Activated CD4-positive, alpha-beta T cell treated with anti-CD3 and anti-CD28 coated beads, Interleukin-2, Interleukin-4, amounts not matched to agents 100 ng/mL and 50 ng/mL, durations not matched to agents 16 hours and 8 hours (primary cell): Measurements from ENCODE around the gene SRGAP3.
A peak's percentile ranks its signal among the peaks of the same experiment; 100 is the strongest.
"Not testable (repeated sequence)": the region's sequence is repeated elsewhere in the genome, so short reads cannot be mapped to it uniquely, and the experiment has no call there.

Experiments used
- DNase-seq: peaks from one replicate; pipeline ENCODE4 v3.0.0-alpha.2; 2020; ENCODE audit warnings: low spot score

The SRGAP3 gene

DNA sequence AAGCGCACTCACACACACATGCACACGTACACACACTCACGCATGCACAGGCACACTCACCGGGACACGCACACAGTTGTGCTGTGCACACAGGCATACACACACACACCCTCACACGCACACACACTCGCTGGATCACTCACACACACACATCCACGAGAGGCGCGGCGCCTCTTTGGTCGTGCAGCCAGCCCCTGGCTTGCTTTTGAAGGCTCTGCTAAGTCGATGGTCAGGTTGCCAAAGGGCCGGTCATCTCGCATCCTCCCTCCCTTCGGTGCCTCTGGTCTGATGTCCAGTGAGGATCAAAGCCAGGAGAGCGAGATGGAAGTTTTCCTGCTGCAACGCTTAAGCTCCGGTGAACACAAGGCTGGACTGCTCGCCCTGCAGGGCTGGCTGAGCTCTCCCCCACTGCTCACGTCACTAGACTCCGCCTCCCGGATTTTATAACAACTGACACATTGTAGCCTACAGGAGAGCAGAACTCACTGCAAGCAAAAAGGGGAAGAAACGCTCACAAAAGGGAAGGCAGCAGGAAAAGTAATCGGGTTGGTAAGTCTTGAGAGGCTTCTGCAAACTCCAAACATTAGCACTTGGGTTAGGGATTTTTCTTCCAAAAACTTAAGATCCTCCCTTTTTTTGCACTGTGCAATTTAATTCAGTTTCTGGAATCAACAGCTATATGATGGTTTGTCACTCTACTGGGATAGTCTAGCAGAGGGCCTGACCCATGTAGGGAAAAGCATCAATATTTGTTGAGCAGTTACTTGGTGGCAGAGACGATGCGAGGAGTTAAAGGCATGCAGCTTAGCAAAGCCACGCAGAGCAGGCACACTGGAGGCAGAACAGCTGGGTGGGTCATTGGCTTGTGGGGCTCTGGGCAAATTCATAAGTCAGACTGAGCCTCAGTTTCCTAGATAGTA lies at the start of gene SRGAP3:
Gene SRGAP3, minus strand, starts transcription at position 374 of the 920 bp plus-strand sequence. CDS start 695 bp downstream, outside the sequence.
- peak; percentile 76 for DNase-seq

DNA sequence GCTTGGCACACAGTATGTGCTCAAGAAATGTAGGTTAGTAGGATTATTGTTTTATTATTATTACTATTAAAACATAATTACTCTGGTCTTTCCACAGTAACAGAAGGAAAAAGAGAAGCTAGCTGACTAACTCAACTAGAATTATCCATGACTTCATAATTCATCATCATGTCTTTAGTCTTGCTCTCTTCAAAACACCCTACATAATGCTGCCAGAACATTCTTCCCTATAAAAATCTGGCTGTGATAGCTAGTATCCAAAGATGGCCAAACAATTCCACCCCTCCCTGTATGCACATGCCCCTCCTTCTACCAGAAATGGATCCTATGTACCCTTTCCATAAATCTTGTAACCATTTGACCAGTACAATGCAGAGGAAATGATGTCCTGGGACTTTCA lies 48.8 kb upstream of the SRGAP3 start:
- no peak for DNase-seq

DNA sequence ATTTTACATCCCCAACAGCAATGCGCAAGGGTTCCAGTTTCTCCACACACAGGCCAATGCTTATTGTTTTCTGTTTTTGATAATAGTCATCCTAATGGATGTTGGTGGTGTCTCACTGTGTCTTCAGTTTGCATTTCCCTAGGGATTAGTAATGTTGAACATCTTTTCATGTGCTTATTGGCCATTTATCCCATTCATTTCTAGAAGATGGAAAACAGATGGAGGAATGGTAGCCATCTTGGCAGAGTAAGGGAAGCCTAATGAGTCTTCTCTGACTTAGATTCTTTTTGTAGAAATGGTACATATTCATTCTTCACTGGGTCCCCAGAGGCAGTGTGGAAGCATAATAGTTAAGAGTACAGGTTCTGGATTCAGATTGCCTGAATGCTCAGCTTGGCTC lies 46.8 kb upstream of the SRGAP3 start:
- DNase-seq, result no peak

DNA sequence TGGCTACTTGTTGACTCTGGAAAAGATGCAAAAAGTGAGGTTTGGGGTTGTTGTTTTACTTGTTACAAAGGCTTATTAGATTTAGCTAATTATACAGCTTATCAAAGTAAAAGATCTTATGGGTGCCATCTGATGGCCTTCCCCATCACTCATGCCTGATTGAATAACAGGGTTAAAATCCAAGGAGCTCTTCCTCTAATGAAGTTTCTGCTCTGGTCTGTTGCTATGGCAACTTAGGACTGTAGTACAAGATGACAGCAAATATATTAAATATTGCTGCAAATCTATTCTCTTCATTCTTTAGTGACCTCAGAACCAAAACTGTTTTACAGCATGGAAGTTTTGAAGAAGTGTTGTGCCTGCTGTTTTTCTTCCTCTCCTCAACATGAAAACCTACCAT lies 45.6 kb upstream of the SRGAP3 start:
- no peak for DNase-seq

DNA sequence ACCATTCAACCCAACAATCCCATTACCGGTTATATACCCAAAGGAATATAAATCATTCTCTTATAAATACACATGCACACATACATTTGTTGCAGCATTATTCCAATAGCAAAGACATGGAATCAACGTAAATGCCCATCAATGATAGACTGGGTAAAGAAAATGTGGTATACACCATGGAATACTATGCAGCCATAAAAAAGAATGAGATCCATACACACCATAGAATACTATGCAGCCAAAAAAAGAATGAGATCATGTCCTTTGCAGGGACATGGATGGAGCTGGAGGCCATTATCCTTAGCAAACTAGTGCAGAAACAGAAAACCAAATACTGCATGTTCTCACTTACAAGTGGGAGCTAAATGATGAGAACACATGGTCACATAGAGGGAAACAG lies 44.5 kb upstream of the SRGAP3 start:
- DNase-seq, result not testable (repeated sequence)

DNA sequence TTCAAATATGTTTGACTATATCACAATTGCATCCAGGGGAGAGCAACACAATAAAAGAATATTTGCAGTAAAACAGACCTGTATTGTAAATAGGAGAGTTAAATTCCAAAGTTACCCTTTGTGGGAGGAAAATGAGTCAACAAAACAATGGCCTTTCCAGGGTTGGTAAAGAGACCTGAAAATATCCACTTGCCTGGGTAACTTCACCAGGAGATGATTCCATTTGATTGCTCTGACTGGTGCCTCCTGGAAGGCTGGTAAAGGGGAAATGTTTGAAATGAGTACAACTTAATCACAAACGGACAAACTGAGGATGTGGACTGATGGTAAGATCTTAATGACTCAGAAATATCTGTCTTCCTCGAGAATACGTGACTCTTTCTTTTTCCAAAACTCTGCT lies 43.6 kb upstream of the SRGAP3 start:
- no peak for DNase-seq

DNA sequence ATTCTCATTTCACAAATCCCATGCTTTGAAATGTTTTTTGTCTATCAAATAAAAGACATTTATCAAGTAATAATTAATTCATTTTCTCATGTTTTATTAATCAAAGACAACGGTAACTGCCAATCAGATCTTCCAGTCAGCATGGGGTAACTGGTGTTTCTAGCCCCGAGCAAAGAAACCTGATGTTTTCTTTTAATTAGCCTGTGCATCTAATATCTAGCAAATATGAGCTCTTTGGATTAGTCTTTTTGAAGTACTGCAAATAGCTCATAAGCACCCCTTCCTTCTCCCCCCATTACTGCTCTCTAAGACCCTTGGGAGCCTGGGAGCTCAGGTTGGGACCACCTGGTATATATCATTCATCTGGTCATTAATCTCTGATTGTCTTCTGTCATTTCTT lies 43.1 kb upstream of the SRGAP3 start:
- DNase-seq, result no peak

DNA sequence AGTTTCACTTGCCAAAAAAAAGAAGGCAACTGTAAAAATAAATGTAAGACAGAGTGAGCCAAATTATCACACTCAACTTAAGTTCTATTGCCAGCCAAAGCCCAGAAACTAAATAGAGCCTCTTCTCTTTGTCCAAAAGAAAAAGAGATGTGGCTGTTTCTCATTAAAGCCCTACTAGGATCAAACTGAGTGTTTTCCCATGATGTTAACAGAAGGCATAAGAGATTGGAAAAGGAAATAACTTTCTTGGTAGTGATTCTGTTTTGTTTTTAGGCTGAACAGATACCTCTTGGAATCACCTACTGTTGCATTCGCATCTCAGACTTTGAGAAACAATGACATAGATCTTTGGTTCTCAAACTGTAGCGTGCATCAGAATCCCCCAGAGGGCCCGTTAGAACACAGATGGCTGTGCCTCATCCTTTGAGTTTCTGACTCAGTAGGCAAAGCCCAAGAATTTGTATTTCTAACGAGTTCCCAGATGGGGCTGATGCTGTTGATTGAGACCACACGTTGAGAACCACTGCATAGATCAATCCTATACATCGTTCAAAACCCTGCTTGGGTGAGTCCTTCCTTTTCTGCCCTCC lies 42.5 kb upstream of the SRGAP3 start:
- no peak for DNase-seq

DNA sequence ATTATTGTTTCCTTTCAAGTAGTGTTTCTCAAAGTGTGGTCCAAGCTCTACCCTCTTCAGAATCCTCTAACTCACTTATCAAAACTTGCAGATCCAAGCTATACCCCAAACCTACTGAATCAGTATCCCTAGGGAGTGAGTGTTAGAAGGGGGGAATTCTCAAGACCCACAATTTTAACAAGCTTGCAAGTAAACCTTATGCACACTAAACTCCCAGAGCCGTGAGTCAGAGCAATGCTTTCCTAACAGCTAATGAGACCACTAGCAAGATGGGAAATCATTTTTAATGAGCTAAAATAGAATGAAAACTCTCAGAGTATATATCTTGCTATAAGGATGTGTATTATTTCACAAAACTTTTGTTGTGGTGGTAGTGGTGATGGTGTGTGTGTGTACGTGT lies 41.1 kb upstream of the SRGAP3 start:
- no peak for DNase-seq

DNA sequence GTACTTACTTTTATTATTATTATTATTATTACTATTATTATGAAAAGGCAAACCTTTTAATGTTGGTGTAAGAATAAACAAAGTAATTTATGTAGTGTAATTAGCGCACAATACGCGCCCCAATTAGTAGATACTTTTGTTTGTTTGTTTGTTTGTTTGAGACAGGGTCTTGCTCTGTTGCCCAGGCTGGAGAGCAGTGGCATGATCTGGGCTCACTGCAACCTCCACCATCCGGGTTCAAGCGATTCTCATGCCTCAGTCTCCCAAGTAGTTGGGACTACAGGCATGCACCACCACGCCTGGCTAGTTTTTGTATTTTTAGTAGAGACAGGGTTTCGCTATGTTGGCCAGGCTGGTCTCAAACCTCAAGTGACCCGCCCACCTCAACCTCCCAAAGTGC lies 32.1 kb upstream of the SRGAP3 start:
- not testable (repeated sequence) for DNase-seq

DNA sequence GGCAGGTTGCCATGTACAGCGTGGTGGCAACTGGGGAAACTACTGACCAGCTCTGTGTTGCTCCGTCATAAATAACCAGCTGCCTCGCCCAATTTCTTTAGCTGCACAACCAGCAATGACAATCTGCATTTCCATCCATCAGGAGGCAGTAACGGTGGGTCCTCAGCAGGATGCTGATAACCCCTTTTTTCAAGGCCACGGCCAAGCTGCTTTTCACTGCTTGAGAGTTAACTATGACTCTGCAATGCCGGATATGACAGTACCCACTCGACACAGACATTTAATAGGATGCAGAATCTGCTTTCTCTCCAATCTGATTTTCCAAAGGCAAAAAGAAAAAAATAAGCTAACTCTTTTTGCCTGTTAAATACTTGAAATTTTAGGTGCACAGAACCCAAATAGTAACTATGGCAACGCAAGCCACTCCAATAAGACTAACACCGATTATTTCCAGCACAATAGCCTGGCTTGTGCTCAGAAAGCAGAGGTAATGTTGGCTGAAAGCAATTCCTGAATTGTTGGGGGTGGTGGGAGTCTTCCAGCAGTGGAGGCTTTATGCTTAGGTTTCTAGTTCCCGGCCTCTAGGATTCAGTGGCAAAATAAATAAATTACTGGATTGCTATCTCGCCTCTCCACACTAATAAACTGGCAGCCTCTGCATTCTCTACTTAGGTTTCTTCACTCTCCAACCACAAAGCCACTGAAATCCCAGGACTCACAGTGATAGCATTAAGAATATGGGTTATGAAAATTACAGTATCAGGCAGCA lies 31.2 kb upstream of the SRGAP3 start:
- no peak for DNase-seq

DNA sequence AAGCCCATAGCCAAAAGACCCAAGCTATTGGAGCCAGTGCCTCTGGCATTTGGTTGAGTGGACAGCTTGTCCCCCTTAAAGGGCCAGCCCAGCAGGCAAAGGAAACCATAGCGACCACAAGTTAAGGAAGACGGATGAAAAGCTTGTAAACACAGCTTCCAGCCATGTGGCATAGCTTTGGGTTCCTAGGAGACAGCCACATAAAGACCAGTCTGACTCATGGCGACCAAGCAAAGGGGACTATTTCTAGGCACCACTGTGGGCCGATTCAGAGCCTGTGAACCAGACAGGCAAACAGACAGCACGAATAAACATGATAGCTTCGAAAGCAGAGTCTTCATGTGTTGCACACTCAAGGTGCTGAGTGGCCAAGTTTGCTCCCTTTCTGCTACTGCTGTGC lies 30.5 kb upstream of the SRGAP3 start:
- no peak for DNase-seq

DNA sequence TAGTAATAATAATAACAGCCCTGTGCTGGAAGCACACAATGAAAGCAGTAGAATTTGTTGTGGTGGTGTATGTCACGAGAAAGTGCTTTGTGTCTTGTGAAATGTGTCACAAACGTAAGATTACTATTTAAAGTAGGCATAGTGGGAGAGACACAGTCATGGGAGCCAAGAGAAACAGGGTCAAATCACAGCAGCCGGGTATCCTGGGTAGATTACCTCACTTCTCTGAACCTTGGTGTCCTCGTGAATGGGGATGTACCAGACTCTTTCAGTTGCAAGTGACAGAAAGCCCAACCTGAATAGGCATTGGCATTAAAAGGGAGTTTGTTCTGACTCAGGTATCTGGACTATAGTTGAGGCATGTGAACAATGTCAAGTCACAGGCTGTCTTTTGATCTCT lies 29.1 kb upstream of the SRGAP3 start:
- no peak for DNase-seq

DNA sequence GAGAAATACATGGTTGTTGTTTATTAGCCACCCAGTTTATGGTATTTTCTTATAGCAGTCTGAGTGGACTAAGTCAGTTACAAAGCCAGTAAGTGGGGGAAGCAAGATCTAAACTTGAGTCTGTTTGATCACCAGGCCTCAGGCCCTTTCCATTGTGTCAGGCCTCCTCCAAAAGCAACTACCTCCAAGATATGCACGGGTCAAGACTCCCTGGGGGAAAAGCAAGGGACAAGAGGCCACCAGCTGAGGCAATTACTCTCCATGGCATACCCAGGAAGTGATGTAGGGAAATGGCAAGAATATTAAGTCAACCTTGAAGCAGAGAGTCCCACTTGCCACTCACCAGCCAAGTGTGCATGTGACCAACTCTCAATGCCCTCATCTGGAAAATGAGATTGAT lies 28.6 kb upstream of the SRGAP3 start:
- DNase-seq, result no peak

DNA sequence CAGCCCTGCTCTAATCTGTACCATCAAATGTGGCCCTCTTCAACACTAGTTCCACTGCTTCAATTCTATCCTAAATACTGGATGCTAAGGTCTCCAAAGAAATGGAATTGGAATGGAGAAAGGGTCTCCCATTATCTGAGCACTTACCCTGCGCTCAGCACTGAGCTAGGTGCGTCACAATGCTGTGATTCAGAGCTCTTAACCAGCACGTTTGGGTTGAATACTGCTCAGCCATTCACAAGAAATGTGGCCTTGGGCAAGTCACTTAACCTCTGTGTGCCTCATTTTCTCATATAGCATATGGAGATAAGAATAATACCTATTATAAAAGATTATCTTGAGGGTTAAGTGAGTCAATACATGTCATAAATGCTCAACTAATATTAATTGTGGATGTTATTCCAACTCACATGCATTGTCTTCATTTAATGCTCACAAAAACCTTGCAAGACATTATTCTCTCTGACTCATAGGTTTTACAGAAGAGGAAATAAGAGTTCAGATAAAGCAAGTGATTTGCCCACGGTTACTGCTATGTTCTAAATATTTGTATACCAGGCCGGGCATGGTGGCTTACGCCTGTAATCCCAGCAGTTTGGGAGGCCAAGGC lies 27.4 kb upstream of the SRGAP3 start:
- no peak for DNase-seq

DNA sequence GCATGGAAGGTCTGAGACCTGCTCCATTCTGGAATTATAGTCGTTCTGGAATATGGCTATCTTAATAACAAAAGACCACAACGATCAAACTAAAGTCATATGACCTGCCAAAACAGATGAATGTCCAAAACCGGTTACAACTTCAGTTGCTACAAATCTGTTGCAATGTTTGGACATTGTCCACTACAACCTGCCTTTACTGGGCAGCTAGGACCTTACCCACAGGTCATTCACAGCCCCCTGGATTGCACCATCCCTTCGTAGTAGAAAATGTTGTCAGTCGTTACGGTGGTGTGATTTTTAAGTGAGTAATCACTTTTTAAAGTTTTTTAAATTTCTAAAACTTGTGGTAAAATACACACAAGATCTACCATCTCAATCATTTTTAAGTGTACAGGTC lies 22.5 kb upstream of the SRGAP3 start:
- no peak for DNase-seq

DNA sequence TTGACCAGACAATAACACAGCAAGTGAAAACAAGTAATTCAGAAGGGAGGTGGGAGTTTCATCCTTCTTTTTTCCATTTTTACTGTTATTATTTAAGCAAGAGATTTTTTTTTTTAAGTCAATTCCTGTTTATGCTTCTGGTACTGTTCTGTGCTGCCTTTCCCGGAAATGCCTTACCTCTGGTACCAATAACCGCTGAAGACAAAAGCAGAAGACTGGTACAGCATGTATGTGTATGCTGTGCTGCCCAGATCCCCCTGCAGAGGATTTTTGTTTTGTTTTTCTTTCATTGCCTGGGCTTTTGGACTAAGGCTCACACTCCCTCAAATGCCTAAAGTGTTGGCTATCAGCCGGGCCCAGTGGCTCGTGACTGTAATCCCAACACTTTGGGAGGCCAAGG lies 21.3 kb upstream of the SRGAP3 start:
- no peak for DNase-seq

DNA sequence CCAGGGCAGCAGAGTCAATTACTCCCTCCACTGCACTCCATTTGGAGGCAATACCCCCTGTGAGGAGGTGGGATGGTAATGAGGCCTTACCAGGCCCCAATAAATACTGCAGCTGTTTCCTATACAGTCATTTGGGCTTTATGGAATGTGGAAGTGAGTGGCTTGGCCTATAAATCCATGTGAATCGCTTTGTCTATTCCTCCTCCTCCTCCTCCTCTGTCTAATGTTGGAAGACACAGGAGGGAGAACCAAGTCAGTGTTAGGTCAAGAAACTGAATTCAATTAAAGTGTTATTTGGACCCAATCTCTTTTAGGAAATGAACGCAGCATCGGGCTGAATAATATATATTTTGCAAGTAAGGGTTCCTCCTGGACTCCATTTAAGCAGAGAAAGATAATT lies 17.3 kb upstream of the SRGAP3 start:
- no peak for DNase-seq

DNA sequence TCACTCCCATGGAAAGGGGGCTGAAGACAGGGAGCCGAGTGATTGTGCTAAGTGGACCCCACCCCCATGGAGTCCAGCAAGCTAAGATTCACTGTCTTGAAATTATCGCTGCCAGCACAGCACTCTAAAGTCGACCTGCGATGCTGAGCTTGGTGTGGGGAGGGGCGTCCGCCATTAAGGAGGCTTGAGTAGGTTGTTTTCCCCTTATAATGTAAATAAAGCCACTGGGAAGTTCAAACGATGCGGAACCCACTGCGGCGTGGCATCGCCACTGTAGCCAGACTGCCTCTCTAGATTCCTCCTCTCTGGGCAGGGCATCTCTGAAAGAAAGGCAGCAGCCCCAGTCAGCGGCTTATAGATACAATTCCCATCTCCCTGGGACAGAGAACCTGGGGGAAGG lies 10.9 kb upstream of the SRGAP3 start:
- DNase-seq, result no peak

DNA sequence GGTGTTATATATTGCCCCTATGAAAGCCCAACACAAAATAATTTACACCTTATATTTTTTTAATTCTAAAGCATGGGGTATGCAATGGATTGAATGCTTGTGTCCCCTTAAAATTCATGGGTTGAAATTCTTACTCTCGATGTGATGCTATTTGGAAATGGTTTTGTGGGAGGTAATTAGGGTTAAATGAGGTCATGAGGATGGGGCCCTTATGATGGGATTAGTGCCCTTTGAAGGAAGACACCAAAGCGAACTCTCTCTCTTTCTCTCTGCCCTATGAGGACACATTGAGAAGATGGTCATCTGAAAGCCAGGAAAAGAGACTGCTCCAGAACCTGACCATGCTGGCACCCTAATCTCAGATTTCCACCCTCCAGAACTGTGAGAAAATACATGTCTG lies 7.6 kb upstream of the SRGAP3 start:
- DNase-seq, result no peak

DNA sequence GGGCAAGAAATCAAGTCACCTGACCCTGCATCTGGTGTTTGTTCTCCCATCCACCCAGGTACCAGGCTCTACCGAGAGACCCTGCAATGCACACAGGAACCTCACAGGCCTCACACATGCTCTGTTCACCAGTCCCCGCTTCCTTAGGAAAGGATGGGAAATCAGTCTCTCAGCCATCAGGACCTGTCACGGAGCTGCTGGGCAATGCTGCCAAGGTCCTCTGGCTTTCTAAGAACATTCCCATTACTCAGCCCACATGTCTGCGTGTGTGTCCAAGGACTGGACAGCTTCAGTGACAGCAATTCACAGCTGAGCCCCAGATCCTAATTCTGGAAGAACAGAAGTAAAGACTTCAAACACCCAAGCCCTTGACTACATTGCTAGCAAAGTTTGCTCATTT lies 6.5 kb upstream of the SRGAP3 start:
- no peak for DNase-seq

DNA sequence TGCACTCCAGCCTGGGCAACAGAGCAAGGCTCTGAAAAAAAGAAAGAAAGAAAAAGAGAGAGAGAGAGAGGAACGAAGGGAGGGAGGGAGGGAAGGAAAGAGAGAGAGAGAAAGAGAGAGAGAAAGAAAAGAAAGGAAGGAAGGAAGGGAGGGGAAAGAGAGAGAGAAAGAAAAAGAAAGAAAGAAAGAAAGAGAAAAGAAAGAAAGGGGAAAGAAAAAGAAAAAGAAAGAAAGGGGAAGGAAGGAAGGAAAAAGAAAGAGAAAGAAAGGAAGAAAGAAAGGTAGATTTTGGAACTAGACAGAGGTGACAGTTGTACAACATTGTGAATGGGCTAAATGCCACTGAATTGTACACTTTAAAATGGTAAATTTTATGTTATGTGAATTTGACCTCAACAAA lies 5.3 kb upstream of the SRGAP3 start:
- no peak for DNase-seq

DNA sequence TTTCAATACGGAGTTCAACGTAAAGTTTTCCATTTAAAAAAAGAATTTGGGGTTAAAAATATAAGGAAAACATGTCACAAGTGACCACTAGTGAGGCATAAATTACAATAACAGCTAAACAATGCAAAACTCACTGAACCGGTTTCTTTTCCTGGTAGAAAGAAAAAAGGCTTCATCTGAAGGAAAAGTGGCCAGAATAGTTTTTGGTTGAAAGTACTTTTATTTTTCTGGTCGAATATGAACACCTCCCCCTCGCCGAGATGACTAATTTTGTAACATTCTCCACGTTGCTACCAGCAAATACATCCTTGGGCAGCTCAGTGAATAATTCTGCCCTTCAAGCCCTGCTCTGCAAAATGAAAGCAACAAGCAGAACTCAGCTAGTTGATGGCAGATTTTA lies 3.9 kb upstream of the SRGAP3 start:
- DNase-seq, result no peak
